ENCODE measurements around the gene A1BG.
A peak's percentile ranks its signal among the peaks of the same experiment; 100 is the strongest.

Gene A1BG

DNA sequence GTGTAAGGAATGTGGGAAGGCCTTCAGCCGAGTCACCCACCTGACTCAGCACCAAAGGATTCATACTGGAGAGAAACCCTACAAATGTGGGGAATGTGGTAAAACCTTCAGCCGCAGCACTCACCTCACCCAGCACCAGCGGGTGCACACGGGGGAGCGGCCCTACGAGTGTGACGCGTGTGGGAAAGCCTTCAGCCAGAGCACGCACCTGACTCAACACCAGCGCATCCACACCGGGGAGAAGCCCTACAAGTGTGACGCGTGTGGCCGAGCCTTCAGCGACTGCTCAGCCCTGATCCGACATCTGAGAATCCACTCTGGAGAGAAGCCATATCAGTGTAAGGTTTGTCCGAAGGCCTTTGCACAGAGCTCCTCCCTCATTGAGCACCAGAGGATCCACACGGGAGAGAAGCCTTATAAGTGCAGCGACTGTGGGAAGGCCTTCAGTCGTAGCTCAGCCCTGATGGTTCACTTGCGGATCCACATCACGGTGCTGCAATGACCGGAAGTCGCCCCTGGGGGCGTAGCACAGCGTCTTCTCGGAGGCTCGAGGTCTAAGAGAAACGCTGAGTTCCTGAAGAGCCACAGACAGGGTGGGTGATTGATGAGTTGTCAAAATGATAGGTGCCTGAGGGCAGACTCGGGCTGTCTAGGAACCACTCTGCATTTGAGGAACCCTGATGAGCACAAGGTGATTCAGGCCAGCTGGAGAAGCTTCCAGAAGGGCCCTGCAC is 14.3 kb downstream of the A1BG start:
- no peak for DNase-seq

DNA sequence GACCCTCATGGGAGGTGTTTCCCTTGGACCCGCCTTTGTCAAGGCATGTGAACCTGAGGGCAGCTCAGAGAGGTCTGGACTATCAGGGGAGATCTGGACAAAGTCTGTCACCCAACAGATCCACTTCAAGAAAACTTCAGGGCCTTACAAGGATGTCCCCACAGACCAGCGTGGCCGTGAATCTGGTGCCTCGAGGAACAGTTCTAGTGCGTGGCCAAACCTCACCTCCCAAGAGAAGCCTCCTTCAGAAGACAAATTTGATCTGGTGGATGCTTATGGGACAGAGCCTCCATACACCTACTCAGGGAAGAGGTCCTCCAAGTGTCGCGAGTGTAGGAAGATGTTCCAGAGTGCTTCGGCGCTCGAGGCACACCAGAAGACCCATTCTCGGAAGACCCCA is 15.0 kb downstream of the A1BG start:
- DNase-seq, result no peak

DNA sequence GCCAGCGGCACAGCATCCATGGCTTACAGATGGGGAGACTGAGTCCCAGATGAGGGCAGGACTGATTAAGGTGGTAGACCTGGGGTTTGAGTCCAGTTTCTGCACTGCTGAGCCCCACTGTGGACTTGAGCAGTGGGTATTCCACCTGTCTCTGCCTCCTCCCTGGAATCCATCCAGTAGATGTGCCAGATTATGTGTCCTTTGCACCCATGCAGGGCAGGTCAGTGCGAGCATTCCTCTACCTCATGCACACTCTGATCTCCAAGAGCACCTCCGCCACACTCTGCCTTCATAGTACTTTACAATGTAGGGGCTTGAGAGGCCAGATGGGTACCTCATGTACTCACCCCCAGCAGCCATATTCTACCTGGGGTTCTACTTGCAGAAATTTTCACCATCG is 16.5 kb downstream of the A1BG start:
- no peak for DNase-seq

DNA sequence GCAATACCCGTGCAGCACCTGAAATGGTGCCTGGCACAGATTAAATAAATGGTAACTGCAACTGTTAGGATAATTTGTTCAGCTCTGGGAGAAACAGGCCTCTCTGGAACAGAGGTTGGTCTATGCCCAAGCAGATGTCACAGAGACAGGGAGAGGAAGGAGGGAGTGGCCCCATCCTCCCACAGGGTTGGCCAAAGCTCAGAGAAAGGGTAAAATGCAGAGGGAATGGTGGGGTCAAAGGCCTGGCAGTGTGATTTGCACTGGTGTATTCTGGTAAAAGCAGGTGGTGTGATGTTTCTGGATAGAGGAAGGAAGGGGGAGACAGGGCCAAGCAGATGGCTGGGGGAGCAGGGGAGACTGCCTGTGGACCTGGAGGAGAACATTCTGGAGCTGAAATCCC is 17.1 kb downstream of the A1BG start:
- DNase-seq, result no peak

DNA sequence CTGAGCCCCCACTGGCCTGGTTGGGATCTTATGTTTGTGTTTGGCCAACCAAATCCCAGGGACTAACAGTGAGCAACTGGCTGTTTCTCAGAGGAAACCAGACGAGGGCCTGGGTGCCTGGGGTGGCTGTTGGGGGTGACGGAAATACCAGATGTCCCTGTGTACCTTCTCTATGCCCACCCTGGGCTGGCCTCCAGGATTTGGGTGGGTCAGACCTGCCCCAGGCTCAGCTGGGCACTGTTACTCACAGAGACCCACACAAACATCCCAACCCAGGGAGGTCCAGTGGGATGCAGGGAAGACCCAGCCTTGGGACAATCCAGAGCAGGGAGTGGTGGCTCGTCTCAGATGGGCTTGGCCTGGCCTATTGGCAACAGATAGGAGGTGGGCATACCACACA is 17.7 kb downstream of the A1BG start:
- DNase-seq, result no peak

DNA sequence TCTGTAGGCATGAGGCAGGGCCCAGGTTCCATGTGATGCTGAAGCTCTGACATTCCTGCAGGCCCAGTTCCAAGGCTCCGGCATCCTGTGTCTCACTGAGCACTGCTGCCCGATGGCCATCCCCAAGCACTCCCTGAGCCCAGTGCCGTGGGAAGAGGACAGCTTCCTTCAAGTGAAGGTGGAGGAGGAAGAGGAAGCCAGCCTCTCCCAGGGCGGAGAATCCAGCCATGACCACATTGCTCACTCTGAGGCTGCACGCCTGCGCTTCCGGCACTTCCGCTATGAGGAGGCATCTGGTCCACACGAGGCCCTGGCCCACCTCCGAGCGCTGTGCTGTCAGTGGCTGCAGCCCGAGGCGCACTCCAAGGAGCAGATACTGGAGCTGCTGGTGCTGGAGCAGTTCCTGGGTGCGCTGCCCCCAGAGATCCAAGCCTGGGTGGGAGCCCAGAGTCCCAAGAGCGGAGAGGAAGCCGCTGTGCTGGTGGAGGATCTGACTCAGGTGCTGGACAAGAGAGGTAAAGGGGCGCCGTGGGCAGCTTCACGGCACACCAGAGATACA is 18.5 kb downstream of the A1BG start:
- no peak for DNase-seq

DNA sequence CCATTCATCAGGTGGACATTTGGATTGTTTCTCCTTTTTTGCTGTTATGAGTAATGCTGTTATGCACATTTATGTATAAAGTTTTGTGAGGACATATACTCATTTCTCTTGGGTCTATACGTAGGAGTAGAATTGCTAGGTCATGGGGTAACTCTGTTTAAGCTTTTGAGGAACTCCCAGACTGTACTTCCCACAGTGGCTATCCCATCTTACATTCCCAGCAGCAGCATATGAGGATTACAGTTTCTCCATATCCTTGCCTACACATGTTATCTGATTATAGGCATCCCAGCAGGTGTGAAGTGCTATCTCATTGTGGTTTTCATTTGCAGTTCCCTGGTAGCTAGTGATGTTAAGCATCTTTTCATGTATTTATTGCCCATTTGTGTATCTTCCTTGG is 20.6 kb downstream of the A1BG start:
- no peak for DNase-seq

DNA sequence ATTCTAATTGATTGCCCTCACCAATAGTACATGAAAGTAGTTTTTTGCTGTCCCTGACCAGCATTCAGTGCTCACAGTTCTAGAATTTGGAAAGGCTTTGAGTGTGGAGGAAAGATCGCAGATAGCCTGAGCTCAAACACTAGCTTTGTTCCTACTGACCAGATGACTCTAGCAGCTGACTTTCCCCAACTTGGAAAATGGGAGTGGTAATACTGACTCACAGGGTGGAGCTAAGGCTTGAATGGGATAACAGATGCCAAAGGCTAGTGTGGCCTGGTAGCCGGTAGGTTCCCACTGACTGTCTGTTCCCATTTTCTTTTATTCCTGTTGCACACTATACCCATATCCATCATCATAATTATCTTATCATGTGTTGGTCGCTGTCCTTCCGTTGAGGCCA is 22.8 kb downstream of the A1BG start:
- peak in 39 of 56 donors; percentile 5 to 87 (median 46) for DNase-seq

DNA sequence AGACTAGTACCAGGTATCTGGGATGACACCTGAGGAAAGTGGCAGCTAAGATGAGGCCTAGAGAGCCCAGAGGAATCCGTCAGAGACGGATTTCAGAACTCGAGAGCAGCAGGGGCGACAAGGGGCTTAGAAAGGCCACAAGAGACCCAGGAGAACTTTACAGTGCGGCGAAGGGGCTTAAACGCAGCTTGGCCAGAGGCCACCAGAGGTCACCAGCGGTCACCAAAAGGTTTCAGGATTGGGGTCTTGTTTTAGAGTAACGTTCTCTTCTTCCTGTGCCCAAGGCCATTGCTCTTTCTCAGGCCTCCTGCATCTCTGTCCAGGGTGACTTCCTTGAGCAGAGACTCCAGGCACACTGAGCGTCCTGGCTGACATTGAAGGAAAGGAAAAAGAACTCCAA is 24.3 kb downstream of the A1BG start:
- DNase-seq, result no peak

DNA sequence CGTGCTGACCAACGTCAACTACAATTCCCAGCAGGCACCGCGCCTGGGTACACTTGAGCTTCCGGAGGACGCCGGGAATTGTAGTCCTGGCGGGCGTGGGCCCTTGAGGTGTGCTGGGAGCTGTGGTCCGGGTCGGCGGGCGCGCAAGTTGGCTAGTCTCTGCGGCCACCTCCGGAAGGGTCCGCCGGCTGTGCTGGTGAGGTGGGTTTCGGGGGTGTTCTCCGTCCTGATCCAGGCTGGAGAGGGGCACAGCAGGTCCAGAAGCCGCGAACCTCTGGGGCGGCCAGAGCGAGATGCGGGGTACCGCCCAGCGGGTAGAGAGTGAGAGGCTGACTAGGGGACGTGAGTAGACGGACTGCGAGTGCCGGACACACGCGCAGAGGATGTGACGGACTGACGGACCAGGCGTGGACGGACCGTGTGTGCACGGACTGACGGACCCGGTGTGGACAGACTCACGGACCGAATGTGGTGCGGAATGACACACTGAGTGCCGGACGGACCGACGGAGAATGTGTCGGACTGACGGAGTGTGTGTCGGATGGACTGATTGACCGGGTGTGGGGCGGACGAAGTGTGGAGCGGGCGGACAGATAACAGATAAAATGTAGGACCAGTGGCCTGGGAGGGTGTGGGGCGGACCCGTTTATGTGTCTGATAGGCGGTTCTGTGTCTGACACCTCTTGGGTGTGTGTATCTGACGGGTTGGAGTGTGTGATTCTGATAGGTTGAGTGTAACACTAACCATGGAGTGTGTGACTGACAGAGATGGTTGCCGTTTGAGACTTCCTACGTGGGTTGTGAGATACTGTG is 26.2 kb downstream of the A1BG start, which contains the start of gene ZSCAN22:
TSS of gene ZSCAN22 (plus strand) at position 81 of the 813 bp plus-strand sequence. CDS start 7,809 bp downstream, outside the sequence.
- DNase-seq, result peak; percentile 81 to 99 (median 96)

DNA sequence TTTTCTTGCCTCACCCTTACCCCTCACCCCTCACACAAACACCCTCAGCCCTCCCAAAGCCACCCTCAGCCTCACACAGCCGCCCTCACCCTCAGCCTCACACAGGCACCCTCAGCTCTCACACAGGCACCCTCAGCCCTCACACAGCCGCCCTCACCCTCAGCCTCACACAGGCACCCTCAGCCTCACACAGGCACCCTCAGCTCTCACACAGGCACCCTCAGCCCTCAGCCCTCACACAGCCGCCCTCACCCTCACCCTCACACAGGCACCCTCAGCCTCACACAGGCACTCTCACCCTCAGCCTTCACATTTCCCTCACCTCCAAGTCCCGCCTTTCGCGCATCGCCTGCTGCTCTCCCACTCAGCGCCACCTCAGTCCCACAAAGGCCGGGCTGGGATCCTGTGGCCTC is 26.8 kb downstream of the A1BG start:
- peak in 1 of 56 donors; percentile 44 for DNase-seq

DNA sequence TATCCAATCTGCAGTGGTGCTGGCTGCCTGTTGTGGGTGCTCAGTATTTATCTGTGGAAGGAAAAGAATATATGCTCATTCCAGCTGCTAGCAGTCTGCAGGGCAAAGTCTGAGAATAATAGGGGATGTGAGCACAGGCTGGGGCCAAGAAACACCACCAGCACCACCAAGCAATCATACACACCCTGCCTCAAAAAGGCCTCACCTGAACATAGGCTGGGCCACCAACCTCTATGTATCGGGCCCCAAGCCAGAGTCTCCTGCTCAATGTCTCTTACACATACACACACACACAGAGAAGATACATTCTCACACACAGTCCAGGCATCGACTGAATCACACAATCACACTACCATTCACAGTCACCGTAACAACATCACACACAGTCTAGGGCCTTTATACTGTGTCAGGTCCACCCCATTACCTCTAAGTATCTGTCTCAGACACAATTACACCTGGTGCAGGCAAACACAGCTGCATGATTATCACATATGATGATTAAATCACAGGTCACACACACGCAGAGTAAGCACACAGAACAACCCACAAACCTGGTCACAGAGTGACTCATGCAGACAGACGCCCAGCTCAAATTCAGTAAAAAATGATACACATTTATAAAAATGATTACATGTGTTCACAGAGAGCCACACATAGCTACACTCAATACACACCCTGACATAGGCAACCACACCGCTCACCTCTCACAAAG is 27.8 kb downstream of the A1BG start:
- no peak for DNase-seq

DNA sequence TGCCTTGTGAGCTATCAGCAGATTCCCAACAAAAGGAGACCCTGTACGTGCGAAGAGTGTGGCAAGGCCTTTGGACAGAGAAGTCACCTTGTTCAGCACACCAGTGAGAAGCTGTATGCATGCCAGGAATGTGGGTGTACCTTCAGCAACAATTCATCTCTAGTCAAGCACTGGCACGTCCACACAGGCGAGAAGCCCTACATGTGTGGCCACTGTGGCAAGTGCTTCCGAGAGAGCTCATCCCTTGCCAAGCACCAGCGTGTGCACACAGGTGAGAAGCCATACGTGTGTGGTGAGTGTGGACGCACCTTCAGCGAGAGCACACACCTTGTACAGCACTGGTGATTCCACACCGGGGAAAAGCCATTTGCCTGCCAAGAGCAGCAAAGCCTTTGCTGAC is 34.1 kb downstream of the A1BG start:
- DNase-seq, result no peak

DNA sequence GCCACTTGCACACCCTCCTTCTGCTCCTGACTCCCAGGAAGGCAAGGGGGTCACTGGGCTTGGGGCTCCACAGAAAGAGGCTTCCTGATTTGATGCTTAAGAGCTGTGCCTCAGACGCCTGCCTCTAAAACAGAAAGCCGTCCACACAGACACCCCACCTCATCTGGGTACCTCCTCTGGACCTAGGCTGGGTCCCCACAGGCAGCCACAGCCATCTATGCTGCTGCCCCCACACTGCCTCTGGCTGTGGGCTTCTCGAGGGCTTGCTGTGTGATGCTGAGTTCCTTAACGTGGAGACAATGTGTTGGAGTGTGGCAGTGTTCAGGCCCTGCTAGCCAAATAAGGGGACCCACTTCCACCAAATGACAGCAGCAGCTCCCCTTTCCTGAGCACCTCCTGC is 35.0 kb downstream of the A1BG start:
- no peak for DNase-seq

DNA sequence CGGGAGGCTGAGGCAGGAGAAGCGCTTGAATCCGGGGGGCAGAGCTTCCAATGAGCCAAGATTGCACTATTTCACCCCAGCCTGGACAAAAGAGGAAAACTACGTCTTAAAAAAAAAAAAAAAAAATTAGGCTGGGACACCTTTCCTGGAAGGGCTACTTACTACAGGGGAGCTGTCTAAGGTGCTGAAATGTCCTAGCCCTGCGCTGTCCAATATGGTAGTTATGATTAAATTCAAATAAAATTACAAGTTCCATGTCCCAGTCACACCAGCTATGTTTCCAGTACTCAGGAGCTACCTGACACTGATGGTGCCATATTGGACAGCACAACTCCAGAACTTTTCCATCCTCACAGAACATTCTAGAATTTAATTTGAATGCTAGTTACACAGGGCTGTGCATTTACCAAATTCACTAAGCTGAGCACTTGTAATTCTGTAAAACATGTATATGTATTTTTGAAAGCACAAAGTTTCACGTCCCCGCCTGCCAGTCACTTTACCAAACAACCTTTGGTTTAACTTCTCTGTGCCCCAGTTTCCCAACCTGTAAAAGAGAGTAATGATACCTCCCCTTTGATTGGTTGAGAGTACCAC is 35.7 kb downstream of the A1BG start:
- DNase-seq, result no peak

DNA sequence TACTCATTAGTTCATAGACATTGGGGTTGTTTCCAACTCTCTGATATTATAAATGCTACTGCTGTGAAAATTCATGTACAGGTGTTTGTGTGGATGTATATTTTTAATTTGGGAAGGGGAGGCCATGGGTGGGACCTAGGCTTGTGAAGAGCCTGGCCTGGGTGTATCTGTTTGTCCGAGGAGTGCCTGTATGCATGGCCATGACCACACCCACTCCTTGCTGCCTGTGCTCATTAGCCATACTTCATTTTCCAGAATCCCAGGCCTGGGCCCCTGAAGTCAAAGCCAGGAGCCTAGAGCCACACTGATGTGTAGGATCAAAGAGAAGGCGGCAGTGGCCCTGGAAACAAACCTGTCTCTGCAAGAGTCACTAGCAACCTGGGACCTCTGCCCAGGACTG is 37.7 kb downstream of the A1BG start:
- DNase-seq, result no peak

DNA sequence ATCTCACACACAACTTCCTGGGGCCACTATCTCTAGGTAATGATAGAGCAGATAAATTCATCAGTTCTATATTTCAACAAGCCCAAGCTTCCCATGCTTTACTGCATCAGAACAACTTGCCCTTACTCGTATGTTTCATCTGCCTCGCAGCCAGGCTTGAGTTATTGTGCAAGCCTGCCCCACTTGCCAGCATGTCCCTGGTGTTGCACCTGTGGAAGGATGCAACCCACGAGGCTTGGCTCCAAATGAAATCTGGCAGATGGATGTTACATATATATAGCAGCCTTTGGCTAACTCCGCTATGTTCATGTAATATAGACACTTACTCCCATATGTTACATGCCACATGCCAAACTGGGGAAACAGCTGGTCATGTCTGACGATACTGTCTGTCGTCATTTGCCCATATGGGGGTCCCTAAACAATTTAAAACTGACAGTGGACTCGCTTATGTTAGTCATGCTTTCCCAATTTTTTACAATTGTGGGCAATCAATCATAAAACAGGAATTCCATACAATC is 41.9 kb downstream of the A1BG start:
- DNase-seq, result peak in 2 of 56 donors; percentile 2 to 5

DNA sequence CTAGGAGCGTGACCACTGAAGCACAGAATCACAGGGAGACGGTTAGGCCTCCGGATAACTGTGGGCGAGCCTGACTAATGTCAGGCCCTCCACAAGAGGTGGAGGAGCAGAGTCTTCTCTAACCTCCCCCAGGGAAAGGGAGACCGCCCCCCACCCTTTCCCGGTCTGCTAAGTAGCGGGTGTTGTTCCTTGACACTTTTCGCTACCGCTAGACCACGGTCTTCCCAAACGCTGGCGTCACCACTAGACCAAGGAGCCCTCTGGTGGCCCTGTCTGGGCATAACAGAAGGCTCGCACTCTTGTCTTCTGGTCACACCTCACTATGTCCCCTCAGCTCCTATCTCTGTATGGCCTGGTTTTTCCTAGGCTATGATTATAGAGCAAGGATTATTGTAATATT is 42.6 kb downstream of the A1BG start:
- DNase-seq, result peak in 21 of 56 donors; percentile 2 to 65 (median 19)

DNA sequence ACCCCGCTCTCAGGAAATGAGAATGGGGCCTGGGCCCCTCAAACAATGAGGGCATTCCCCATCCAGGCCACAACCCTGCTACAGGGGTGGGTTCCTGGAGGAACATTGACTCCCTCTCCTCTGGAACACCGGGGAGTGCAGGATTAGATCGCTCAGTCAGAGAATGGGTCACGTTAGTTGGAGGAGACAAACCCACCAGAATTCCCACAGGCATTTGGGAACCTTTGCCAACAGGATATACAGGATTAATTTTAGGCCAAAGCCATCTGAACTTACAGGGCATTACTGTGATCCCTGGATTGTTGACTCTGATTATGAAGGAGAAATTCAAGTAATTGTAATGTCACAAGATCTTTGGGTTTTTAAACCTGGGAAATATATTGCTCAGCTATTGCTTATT is 45.6 kb downstream of the A1BG start:
- DNase-seq, result no peak

DNA sequence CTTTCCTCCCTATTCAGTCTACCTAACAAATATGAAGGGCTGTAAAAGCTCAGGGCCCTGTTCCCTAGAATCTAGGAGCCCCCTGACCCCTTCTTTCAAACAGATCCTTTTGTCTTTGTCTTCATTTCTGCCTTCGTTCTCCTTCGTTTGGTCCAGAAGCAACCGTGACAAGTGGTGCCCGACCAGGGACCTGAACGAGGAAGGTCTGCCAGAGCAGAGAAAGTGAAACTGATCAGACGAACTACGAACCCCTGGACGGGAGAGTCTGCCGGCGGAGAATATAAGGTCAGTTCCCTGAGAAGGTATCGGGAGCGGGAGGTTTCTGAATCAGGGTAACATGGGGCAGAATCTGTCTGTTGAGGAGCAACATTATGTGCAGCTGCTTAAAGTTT is 47.4 kb downstream of the A1BG start:
- no peak for DNase-seq
